ENCODE data around the gene NOD2.

The NOD2 gene

DNA sequence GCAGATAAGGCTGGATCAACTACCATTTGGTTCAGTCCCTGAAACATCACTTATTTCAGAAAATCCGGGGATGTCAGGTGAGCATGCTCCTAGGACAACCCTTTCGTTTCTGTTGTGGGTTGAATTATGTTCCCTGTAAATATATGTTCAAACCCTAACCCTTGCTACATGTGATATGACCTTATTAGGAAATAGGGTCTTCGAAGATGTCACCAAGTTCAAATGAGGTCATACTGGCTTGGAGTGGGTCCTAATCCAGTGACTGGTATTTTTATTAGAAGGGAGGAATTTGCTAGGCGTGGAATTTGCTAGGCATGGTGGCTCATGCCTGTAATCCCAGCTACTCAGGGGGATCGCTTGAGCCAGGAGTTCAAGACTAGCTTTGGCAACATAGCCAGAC, 33.6 kb upstream of the NOD2 start:
- Histone ChIP-seq H3K4me3 (ENCODE audit: low read depth, low read length) (no peak overlapping the region), H3K9me3 (ENCODE audit: severe bottlenecking) (peaks cover 3% of the 10 kb centered on the region), H3K27me3 (ENCODE audit: insufficient read depth, low read depth, severe bottlenecking) (no peaks in the 10 kb centered on the region), H3K36me3 (no peaks in the 10 kb centered on the region), H3K27ac (no peak overlapping the region)
- TF ChIP-seq, protein P1, sequence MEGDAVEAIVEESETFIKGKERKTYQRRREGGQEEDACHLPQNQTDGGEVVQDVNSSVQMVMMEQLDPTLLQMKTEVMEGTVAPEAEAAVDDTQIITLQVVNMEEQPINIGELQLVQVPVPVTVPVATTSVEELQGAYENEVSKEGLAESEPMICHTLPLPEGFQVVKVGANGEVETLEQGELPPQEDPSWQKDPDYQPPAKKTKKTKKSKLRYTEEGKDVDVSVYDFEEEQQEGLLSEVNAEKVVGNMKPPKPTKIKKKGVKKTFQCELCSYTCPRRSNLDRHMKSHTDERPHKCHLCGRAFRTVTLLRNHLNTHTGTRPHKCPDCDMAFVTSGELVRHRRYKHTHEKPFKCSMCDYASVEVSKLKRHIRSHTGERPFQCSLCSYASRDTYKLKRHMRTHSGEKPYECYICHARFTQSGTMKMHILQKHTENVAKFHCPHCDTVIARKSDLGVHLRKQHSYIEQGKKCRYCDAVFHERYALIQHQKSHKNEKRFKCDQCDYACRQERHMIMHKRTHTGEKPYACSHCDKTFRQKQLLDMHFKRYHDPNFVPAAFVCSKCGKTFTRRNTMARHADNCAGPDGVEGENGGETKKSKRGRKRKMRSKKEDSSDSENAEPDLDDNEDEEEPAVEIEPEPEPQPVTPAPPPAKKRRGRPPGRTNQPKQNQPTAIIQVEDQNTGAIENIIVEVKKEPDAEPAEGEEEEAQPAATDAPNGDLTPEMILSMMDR (IDR thresholded peaks at IDR 0.05; ENCODE audit: low read depth, low read length): no peak
- DNase-seq: no peak

DNA sequence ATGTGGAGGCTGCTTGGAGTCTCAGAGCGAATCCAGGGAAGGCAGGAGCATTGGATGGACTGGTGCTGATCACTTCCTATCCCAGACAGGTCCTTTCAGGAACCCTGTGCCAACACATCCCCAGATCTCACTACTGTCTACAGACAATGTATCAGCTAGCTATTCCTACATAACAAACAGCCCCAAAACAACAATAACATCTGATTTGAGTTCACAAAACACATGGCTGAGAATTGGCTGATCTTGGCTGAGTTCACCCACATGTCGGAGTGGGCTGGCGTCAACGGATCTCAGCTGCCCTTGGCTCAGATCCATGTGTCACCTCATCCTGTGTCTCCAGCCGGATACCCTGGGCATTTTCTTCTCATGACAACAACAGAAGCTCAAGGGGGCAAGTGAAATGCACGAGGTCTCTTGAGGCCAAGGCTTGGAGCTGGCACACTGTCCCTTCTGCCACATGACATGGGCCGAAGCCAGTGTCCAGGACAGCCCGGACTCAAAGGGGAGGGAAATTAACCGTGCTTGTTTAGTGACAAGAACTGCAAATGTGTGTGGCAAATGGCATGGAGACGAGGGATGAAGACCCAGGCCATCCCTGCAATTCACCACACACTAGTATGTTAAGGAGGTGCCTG, 31.0 kb upstream of the NOD2 start:
- H3K36me3 ChIP-seq: no peaks in the 10 kb centered on the region
- peaks cover 3% of the 10 kb centered on the region for H3K9me3 ChIP-seq (ENCODE audit: severe bottlenecking)
- no peak for DNase-seq
- TF ChIP-seq, protein P1 (IDR thresholded peaks at IDR 0.05; ENCODE audit: low read depth, low read length): no peak
- H3K27ac ChIP-seq: no peak overlapping the region
- H3K27me3 ChIP-seq (ENCODE audit: insufficient read depth, low read depth, severe bottlenecking): no peaks in the 10 kb centered on the region
- no peak overlapping the region for H3K4me3 ChIP-seq (ENCODE audit: low read depth, low read length)

DNA sequence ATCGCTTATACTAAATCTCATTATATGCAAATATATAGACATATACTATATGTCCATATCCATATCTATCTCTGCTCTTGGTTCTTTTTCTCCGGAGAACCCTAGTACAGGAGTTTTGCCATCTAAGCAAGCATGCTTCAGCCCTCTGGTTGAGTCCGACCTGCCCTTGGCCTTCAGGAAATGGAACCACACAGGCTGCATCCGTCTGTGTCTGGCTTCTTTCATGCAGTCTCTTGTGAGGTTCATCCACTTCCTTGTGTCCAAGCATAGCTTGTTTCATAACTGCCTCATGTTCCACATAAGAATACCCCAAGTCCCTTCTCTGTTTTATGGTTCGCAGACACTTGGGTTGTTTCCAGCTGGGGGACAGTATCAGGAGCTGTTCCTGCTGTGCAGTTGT, 29.1 kb upstream of the NOD2 start:
- H3K27ac ChIP-seq: no peak overlapping the region
- peaks cover 3% of the 10 kb centered on the region for H3K9me3 ChIP-seq (ENCODE audit: severe bottlenecking)
- no peaks in the 10 kb centered on the region for H3K36me3 ChIP-seq
- DNase-seq: no peak
- no peak overlapping the region for H3K4me3 ChIP-seq (ENCODE audit: low read depth, low read length)
- TF ChIP-seq, protein P1 (IDR thresholded peaks at IDR 0.05; ENCODE audit: low read depth, low read length): no peak
- no peaks in the 10 kb centered on the region for H3K27me3 ChIP-seq (ENCODE audit: insufficient read depth, low read depth, severe bottlenecking)

DNA sequence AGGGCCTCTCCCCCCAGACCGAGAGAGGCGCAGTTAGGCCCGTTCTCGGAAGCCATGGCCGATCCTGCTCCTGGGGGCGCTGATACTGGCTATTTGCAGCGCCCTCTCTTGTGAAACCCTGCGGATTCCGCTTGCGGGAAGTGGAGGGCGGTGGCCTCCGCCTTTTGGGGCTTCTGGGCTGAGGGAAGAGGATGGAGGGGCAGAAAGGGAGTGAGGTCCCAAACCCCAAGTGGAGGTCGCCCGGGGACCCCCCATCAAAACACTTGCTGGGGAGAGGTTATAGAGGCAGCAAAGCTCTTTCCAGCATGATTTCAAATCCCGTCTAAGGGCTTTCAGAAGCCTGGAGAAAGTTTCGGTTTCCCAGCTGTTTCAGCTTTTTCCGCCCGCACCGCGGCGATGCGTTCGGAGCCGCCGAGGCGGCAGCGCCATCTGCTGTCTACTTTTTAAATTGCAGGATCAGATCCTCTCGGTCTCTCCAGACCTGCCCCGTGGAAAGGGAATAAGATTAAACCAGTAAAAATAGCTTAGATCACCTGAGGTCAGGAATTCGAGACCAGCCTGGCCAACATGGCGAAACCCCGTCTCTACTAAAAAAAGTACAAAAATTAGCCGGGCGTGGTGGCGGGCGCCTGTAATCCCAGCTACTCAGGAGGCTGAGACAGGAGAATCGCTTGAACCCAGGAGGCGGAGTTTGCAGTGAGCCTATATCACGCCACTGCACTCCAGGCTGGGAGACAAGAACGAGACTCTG, 28.1 kb upstream of the NOD2 start:
- no peaks in the 10 kb centered on the region for H3K36me3 ChIP-seq
- TF ChIP-seq, protein P1 (IDR thresholded peaks at IDR 0.05; ENCODE audit: low read depth, low read length): peak; percentile 77
- DNase-seq: peak; percentile 78
- H3K9me3 ChIP-seq (ENCODE audit: severe bottlenecking): peaks cover 3% of the 10 kb centered on the region
- H3K27me3 ChIP-seq (ENCODE audit: insufficient read depth, low read depth, severe bottlenecking): no peaks in the 10 kb centered on the region
- no peak overlapping the region; the same call in 1 of the 2 replicates for H3K27ac ChIP-seq
- no peak overlapping the region for H3K4me3 ChIP-seq (ENCODE audit: low read depth, low read length)

DNA sequence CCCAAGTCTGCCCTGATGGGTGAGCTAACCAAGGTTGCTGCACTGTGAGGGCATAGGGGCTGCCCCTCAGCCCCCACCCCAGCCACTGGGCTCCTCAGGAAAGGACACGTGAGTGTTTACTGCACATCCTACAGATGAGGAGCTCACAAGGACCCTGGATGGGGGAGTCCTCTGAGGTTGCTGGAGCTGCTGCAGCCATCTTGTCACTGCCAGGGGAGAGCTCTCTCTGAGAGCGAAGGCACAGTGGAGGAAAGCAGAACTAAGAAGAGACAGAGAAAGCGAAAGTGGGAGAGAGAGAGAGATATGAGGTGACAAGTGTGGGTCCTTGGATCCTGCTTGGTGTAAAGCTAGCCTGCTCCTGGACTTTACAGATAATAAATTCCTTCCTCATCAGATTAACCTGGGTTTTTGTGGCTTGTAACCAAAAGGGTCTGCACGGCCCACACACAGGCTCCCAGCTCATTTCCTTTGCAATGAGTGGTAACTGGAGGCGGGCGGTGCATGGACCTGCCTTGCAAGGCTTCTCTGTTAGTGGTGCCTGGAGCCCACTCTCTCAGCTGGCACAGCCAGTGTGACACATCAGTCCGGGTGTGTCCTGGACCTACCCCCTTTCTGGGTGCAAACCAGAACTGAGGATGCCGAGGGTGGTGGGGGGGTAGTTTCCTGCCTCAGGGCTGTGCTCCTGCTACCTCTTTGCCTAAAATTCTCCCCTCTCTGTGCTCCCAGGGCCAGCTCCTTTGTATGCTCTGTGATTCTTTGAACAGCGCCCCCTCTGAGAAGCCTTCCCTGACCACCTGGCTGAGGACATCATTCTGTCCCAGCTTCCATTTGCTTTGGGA, 26.5 kb upstream of the NOD2 start:
- Histone ChIP-seq H3K36me3 (no peaks in the 10 kb centered on the region), H3K9me3 (ENCODE audit: severe bottlenecking) (peaks cover 11% of the 10 kb centered on the region), H3K27me3 (ENCODE audit: insufficient read depth, low read depth, severe bottlenecking) (no peaks in the 10 kb centered on the region), H3K27ac (no peak overlapping the region), H3K4me3 (ENCODE audit: low read depth, low read length) (no peak overlapping the region)
- TF ChIP-seq, protein P1 (IDR thresholded peaks at IDR 0.05; ENCODE audit: low read depth, low read length): no peak
- no peak for DNase-seq

Data from WERI-Rb-1 (cell line).